ENCODE data around the gene SLC6A7.

DNA sequence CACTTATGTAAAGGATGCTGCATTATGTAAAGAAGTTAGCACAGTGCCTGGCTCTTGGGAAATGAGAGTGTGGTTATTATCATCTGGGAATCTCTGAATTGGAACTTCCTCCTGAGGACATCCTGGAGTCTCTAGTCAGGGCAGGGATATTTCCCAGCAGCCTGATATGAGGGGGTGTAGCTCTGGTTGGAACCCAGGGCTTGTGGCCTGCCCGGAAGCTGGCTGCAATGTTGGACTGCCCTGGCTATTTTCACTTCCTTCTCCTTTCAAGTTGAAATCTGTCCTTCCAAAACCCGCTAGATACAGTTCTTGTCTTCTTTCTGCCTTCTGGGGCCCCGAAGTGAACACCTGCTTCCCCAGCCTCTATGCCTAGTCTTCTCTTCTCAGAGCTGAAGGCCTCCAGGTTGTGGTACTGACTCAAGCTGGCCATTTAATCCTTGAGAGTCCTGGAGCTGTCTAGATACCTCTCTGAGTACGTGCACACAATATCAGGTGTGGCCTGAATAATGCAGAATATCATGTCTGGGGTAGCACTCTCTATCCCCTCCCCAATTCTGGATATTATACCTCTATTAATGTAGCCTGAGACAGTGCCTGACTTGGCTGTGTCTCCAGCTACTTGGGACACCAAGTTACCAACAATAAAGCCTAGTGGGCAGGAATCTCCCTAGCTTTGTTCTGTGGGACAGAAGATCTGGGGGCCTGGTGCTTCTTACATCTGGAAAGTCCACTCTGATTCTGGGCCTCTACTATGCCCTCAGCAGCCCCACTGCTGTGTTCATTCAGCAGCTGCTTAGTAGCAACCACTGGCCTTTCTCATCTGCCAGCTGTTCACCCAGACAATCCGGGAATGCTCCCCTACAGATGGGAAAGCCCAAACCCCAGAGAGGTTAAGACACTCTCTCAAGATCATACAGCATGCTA lies 45.0 kb downstream of the SLC6A7 start:
- no peak for TF ChIP-seq CTCF (IDR thresholded peaks at IDR 0.05)
- TF ChIP-seq POLR2AphosphoS5 (IDR thresholded peaks at IDR 0.05): no peak
- TF ChIP-seq POLR2A (IDR thresholded peaks at IDR 0.05; ENCODE audit: low read depth): no peak
- TF ChIP-seq EP300 (IDR thresholded peaks at IDR 0.05): no peak
